K562 (cell line): ENCODE results near the gene CHGA. TPM values are rescaled to one million over a fixed set of nuclear protein-coding genes. Genes with fewer than 3 reads are reported as not detected.

ENCODE experiments used
- ATAC-seq: fragments of 200-7000 bp; cut with Tn5 transposase; 3 replicates; pipeline ENCODE4 v1.9.1; 2020; ENCODE audit warnings: moderate library complexity
- BruUV-seq: library from RNA; stranded (reverse); fragments of 400-500 nt; replicated peaks from 2 replicates; lab custom pipeline; 2021; lab: Mats Ljungman, UMichigan
- CTCF ChIA-PET: fragments of 300-600 bp; formaldehyde crosslinking; extraction: SDS; loops from one replicate; lab custom pipeline; 2021; ENCODE audit warnings: low intra/inter-chr PET ratio; lab: Yijun Ruan, JAX
- POLR2A ChIA-PET: fragments of 300-600, 350-650 bp; sonication (Branson Sonifier 250); formaldehyde crosslinking; extraction: SDS; loops from one replicate; lab custom pipeline; 2021; ENCODE audit warnings: antibody characterized with exemption, inconsistent platforms; lab: Yijun Ruan, JAX
- DNase-seq, 4 experiments: peaks; one replicate each; pipeline versions ENCODE4 v3.0.0 to v3.0.0-alpha.2; 2011 to 2018; ENCODE audit warnings: low spot score in 3 of 4, mixed read lengths in 3 of 4; ENCODE audit errors: extremely low read depth in 1 of 4
- FAIRE-seq: peaks from 2 replicates; lab custom pipeline; 2011; peaks lifted over from hg19 to GRCh38; lab: Jason Lieb, UNC
- H2AFZ ChIP-seq: 2 replicates; pipeline ENCODE4 v1.6.0; 2011; ENCODE audit warnings: low read depth, low read length, control low read depth, inconsistent platforms
- H3K27ac ChIP-seq: fragments of 200-600 bp; 3 replicates; pipeline ENCODE4 v1.8.0; 2011; ENCODE audit warnings: low read depth, mild to moderate bottlenecking, control low read depth, inconsistent platforms, low read length, moderate library complexity, mixed read lengths; ENCODE audit errors: extremely low read depth
- H3K27me3 ChIP-seq, 2 experiments: fragments of 300-600 bp in 1 of 2; 2 replicates in 1 of 2; 3 replicates in 1 of 2; pipeline versions ENCODE4 v1.6.0 to v1.8.0; 2011; ENCODE audit warnings: inconsistent platforms in 2 of 2, low read length in 2 of 2, mild to moderate bottlenecking in 1 of 2, mixed read lengths in 1 of 2, moderate library complexity in 1 of 2; ENCODE audit not compliant: control insufficient read depth in 2 of 2, insufficient read depth in 2 of 2
- H3K36me3 ChIP-seq: fragments of 300-600 bp; 3 replicates; pipeline ENCODE4 v1.8.0; 2011; ENCODE audit warnings: mild to moderate bottlenecking, low read length, inconsistent platforms; ENCODE audit not compliant: control insufficient read depth, insufficient read depth
- H3K4me1 ChIP-seq, 2 experiments: fragments of 200-600 bp in 1 of 2; replicated peaks in 1 of 2; 2 replicates in 1 of 2; 3 replicates in 1 of 2; pipeline versions ENCODE4 v1.5.1 to v1.8.0; 2011; ENCODE audit warnings: inconsistent platforms in 2 of 2, low read length in 2 of 2, mild to moderate bottlenecking in 1 of 2, mixed read lengths in 1 of 2, moderate library complexity in 1 of 2; ENCODE audit not compliant: control insufficient read depth in 2 of 2, insufficient read depth in 2 of 2
- H3K4me2 ChIP-seq: 2 replicates; pipeline ENCODE4 v1.6.1; 2011; ENCODE audit warnings: low read length, control low read depth, inconsistent platforms, mixed read lengths; ENCODE audit not compliant: insufficient read depth
- H3K4me3 ChIP-seq: fragments of 200-600 bp; sonication (generic), shearing (Covaris generic); 2 replicates; pipeline ENCODE4 v1.5.1; 2016; ENCODE audit warnings: control low read depth, inconsistent platforms
- H3K79me2 ChIP-seq: fragments of 200-600 bp; 3 replicates; pipeline ENCODE4 v1.8.0; 2011; ENCODE audit warnings: low read length, inconsistent platforms; ENCODE audit not compliant: control insufficient read depth, insufficient read depth
- H3K9ac ChIP-seq, 2 experiments: 2 replicates each; pipeline versions ENCODE4 v1.6.0 to v1.6.1; 2011; ENCODE audit warnings: low read depth in 2 of 2, low read length in 2 of 2, control low read depth in 1 of 2, inconsistent platforms in 1 of 2, mild to moderate bottlenecking in 1 of 2, mixed read lengths in 1 of 2; ENCODE audit not compliant: insufficient read depth in 1 of 2
- H3K9me1 ChIP-seq: one replicate; pipeline ENCODE4 v1.6.0; 2011; ENCODE audit warnings: inconsistent platforms, mild to moderate bottlenecking, low read length, moderate library complexity; ENCODE audit not compliant: control insufficient read depth, insufficient read depth
- H3K9me3 ChIP-seq: replicated peaks from 2 replicates; pipeline ENCODE4 v1.5.1; 2011; ENCODE audit warnings: low read depth, low read length, inconsistent platforms; ENCODE audit not compliant: control insufficient read depth, insufficient read depth
- H4K20me1 ChIP-seq: replicated peaks from 2 replicates; pipeline ENCODE4 v1.6.1; 2011; ENCODE audit warnings: low read length, inconsistent platforms, mixed read lengths; ENCODE audit not compliant: control insufficient read depth, insufficient read depth
- HMG20B ChIP-seq: fragments of 250-450 bp; sonication (Bioruptor Pico); IDR thresholded peaks from 2 replicates; pipeline ENCODE4 v1.5.0; 2021; ENCODE audit warnings: mild to moderate bottlenecking
- POLR2H ChIP-seq: IDR thresholded peaks from 2 replicates; pipeline ENCODE4 v1.6.1; 2016; ENCODE audit warnings: missing genetic modification characterization, low read depth, mild to moderate bottlenecking, control low read depth, missing compliant biosample characterization, moderate library complexity
- RBM39 ChIP-seq: fragments of 200-400 bp; formaldehyde crosslinking; optimal IDR thresholded peaks from 2 replicates; pipeline ENCODE3; 2018; ENCODE audit warnings: low read depth, low read length
- WGBS: fragments of 100-300 bp; shearing (Covaris generic); methylation state at CpG from one replicate; pipeline ENCODE4 v1.1.6; 2016; ENCODE audit warnings: low coverage, mixed read lengths; ENCODE audit not compliant: insufficient coverage; ENCODE audit errors: missing lambda C conversion rate; 5-methylcytosine and 5-hydroxymethylcytosine counted together
- in situ Hi-C: fragments of 300-500 bp; cut with MboI; formaldehyde crosslinking; loops from 4 replicates; pipeline ENCODE4 v1.15.0; 2018; ENCODE audit warnings: inconsistent platforms, mixed read lengths
- intact Hi-C: fragments of 100-400 bp; cut with micrococcal nuclease; formaldehyde crosslinking; loops from 2 replicates; pipeline ENCODE4 v1.14.2; 2022
- polyA plus RNA-seq, 8 experiments: library from polyadenylated mRNA; depleted of rRNA in 4 of 8; stranded (reverse) in 5 of 8; unstranded in 3 of 8; fragments of >200 nt; fragmentation: Nextera tagmentation in 2 of 8; fragmentation: Illumina TruSeq in 1 of 8; extraction: Ambion mirVana in 2 of 8; extraction: Trizol in 1 of 8; gene quantifications; 2 replicates each; pipeline versions ENCODE4 v1.2.1 to v1.2.3, GENCODE V29; 2011 to 2014; ENCODE audit warnings: inconsistent platforms in 1 of 8, missing spikeins in 1 of 8
- total RNA-seq, 7 experiments: library from RNA; depleted of rRNA in 6 of 7; stranded (reverse); fragments of >200 nt in 6 of 7; fragmentation: Illumina TruSeq in 2 of 7; extraction: Trizol in 2 of 7; gene quantifications; 2 replicates each; pipeline versions ENCODE4 v1.2.1 to v1.2.3, GENCODE V29; 2011 to 2021; ENCODE audit warnings: low replicate concordance in 1 of 7
- TF ChIP-seq, protein P1 (sequence below): fragments of 450-650 bp; formaldehyde crosslinking; IDR thresholded peaks from 2 replicates; pipeline ENCODE4 v1.4.0; 2020; ENCODE audit warnings: mild to moderate bottlenecking, mixed read lengths

The CHGA gene
- total and polyA plus RNA-seq, 9 of the 15 experiments (the other 6 are each of a cell fraction or from before 2014, with no cell fraction given) = not detected

- H3K9ac ChIP-seq = no peak overlapping the region
- H4K20me1 ChIP-seq = no peaks in the 10 kb centered on the region
- no peak overlapping the region for H3K27ac ChIP-seq
- POLR2A ChIA-PET = no interaction called here
- H3K9me3 ChIP-seq = no peaks in the 10 kb centered on the region
- peaks cover 2% of the 10 kb centered on the region; the same call in 1 of the 3 replicates for H3K36me3 ChIP-seq
- no peaks in the 10 kb centered on the region for H3K9me1 ChIP-seq
- H3K4me1 ChIP-seq = no peaks in the 10 kb centered on the region; a peak in 1 of 5 replicates
- FAIRE-seq = no peak
- intact Hi-C loops = no loop called here
- no peaks in the 10 kb centered on the region for H3K27me3 ChIP-seq
- 78% methylated on average over 11 of the region's 14 CpGs for WGBS
- in situ Hi-C loops = no loop called here
- no peak overlapping the region for H2AFZ ChIP-seq
- peaks cover 4% of the 10 kb centered on the region; the same call in 1 of the 3 replicates for H3K79me2 ChIP-seq
- no peak overlapping the region for H3K4me2 ChIP-seq
- H3K4me3 ChIP-seq = no peak overlapping the region
- no TSS peak for BruUV-seq
- DNase-seq = no peak
- CTCF ChIA-PET = no interaction called here
- TF ChIP-seq RBM39 = no peak
- TF ChIP-seq, protein P1, sequence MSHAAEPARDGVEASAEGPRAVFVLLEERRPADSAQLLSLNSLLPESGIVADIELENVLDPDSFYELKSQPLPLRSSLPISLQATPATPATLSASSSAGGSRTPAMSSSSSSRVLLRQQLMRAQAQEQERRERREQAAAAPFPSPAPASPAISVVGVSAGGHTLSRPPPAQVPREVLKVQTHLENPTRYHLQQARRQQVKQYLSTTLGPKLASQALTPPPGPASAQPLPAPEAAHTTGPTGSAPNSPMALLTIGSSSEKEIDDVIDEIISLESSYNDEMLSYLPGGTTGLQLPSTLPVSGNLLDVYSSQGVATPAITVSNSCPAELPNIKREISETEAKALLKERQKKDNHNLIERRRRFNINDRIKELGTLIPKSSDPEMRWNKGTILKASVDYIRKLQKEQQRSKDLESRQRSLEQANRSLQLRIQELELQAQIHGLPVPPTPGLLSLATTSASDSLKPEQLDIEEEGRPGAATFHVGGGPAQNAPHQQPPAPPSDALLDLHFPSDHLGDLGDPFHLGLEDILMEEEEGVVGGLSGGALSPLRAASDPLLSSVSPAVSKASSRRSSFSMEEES (CRISPR knock-in tag) = no peak
- TF ChIP-seq POLR2H (tag) = no peak
- no peak for TF ChIP-seq HMG20B
- ATAC-seq = no peak
These were observed 40.6 kb downstream of the CHGA start for GRCh38 chr14:92963301-92964123.
